HG02970 (cell line): ENCODE measurements around the gene MEIOB.
"Not testable (repeated sequence)": the region's sequence is repeated elsewhere in the genome, so short reads cannot be mapped to it uniquely, and the experiment has no call there.

Experiments used
- ATAC-seq: cut with Tn5 transposase; IDR thresholded peaks from one replicate; pipeline ENCODE4 v1.9.1; 2021; ENCODE audit warnings: mild to moderate bottlenecking, moderate library complexity, moderate number of reproducible peaks; ENCODE audit not compliant: unreplicated experiment, low FRiP score

MEIOB gene, protein sequence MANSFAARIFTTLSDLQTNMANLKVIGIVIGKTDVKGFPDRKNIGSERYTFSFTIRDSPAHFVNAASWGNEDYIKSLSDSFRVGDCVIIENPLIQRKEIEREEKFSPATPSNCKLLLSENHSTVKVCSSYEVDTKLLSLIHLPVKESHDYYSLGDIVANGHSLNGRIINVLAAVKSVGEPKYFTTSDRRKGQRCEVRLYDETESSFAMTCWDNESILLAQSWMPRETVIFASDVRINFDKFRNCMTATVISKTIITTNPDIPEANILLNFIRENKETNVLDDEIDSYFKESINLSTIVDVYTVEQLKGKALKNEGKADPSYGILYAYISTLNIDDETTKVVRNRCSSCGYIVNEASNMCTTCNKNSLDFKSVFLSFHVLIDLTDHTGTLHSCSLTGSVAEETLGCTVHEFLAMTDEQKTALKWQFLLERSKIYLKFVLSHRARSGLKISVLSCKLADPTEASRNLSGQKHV

GRCh38 chr16:1871974-1872635 is at the start of gene MEIOB:
Gene MEIOB (minus strand): TSS chr16:1872164. CDS start chr16:1868175, 3,989 bp downstream.
- ATAC-seq = no peak

GRCh38 chr16:1920727-1921171 is 48.8 kb upstream of the MEIOB start:
- ATAC-seq = no peak

DNA sequence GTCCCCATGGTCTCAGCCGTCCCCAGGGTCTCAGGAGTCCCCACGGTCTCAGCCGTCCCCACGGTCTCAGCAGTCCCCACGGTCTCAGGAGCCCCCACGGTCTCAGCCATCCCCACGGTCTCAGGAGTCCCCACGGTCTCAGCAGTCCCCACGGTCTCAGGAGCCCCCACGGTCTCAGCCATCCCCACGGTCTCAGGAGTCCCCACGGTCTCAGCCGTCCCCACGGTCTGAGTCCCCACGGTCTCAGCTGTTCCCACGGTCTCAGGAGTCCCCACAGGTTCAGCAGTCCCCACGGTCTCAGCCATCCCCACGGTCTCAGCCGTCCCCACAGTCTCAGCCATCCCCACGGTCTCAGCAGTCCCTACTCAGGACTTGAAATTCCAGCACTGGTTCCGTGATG is 48.2 kb upstream of the MEIOB start:
- ATAC-seq = not testable (repeated sequence)

- ATAC-seq = no peak
Measured at GRCh38 chr16:1919327-1919998, 47.5 kb upstream of the MEIOB start.

GRCh38 chr16:1918351-1919326 is 46.7 kb upstream of the MEIOB start, which contains the start of gene HS3ST6:
Gene HS3ST6 (minus strand): TSS chr16:1918415. CDS start chr16:1918323, 92 bp downstream.
- no peak for ATAC-seq

- ATAC-seq = no peak
Measured at GRCh38 chr16:1917665-1918350, 45.8 kb upstream of the MEIOB start.

GRCh38 chr16:1917056-1917664 is 45.2 kb upstream of the MEIOB start:
- ATAC-seq = no peak

GRCh38 chr16:1916640-1916990 is 44.7 kb upstream of the MEIOB start:
- no peak for ATAC-seq

- no peak for ATAC-seq
Measured at GRCh38 chr16:1915732-1916639, 44.0 kb upstream of the MEIOB start.

GRCh38 chr16:1914988-1915387 is 43.0 kb upstream of the MEIOB start:
- no peak for ATAC-seq

DNA sequence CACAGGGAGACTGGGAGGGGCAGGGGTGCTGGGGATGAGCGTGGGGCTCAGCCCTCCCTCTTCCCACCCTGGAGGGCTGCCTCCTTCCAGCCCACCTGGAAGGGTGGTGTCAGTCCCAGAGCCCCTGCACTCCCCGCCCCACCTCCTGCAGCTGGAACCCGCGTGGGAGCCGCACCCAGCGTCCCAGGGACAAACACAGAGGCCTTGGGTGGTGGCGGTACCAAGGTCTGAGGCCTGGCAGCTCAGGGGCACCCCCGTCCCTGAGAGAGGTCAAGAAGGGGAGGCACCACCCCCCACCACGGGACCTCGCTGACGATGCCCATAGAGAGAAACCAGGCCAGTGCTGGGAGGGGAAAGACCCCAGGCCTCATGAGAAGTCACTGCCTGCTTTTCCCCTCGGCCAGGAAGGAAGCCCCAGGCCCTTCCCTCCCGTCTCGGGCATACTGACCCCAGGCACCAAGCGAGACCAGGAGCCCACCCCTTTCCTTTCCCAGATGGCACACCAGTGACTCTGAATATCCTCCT is 42.2 kb upstream of the MEIOB start:
- ATAC-seq = no peak

DNA sequence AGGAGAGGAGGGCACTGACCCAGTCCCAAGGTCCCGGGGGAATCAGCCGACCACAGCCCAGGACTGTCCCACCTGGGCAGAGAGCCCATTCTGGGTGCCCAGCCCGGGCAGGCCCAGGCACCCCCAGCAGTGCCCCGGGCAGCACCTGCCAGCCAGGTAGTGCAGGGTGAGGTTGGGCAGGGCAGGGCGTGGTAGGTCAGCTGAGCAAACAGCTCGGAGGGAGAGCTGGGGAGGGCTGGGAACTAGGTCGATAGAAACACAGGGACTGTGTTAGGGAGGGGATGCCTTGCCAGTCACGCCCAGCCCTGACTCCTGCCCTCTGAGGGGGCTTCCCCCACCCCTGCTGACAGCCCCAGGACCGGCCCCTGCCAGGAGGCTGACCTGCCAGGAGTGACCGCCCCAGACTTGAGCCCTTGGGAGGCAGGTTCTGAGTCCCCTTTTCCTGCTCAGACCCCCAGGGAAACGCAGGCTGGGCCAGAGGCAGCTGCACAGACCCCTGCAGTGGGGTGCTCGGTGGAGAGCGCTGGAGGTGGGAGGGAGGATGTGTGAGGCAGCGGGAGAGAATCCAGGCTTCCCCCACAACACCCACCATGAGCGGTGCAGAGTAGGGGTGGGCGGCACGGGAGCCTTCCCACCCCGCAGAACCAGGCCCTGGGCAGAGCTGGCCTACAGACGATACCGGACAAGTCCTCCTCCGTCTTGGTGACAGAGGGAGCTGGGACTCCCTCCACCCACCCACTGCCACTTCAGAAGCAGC is 41.5 kb upstream of the MEIOB start:
- ATAC-seq = no peak

- no peak for ATAC-seq
Measured at GRCh38 chr16:1912215-1912543, 40.2 kb upstream of the MEIOB start.

- no peak for ATAC-seq
Measured at GRCh38 chr16:1911467-1912214, 39.7 kb upstream of the MEIOB start.

DNA sequence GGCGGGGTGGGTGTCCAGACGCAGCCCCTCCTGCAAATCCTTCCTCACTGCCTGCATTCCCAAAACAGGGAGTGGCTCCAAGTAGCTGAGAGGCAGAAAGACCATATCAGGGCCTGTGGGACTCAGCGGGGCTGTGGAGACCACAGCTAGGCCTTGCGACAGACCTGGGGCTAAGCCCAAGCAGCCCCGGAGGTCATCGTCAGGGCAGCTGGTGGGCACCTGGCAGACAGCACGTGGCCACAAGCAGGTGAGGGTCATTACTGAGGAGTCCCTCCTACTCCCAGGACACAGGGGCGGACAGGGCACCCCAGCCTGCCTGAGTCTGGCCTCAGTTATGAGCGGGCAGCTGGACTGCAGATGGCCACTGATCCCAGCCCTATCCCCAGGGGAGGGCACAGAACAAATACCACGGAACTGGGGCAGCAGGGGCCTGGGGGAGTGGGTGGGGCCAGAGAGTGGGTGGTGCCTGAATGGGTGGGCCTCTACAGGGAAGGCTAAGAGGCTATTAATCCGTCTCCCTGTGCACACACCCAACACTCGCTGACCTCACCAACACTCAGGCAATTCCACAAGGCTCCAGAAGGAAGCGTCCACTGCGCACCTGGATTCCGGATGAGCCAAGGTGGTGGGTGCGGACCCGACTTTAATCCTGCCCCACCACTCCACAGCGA is 37.7 kb upstream of the MEIOB start:
- ATAC-seq = no peak

GRCh38 chr16:1908983-1909382 is 37.0 kb upstream of the MEIOB start:
- ATAC-seq = no peak
